H1 (cell line): Measurements from ENCODE around the gene EGLN2. TPM values are rescaled to one million over a fixed set of nuclear protein-coding genes. Genes with fewer than 3 reads are reported as not detected.

ENCODE experiments used
- CTCF ChIA-PET: fragments of 300-600 bp; sonication (Branson Sonifier 250); formaldehyde crosslinking; loops from one replicate; lab custom pipeline; 2021; ENCODE audit not compliant: partially characterized antibody; lab: Charles Lee
- POLR2A ChIA-PET: fragments of 300-600 bp; sonication (Branson Sonifier 250); formaldehyde crosslinking; loops from one replicate; lab custom pipeline; 2021; ENCODE audit warnings: inconsistent platforms; ENCODE audit not compliant: partially characterized antibody; lab: Charles Lee
- DNase-seq, 2 experiments: peaks; one replicate each; pipeline versions ENCODE4 v3.0.0 to v3.0.0-alpha.2; 2010 to 2022; ENCODE audit warnings: low spot score in 2 of 2, low read depth in 1 of 2, mixed read lengths in 1 of 2
- FAIRE-seq: peaks from 2 replicates; lab custom pipeline; 2011; peaks lifted over from hg19 to GRCh38; lab: Jason Lieb, UNC
- H2AFZ ChIP-seq: 2 replicates; pipeline ENCODE4 v1.8.1; 2012; ENCODE audit warnings: low read length, inconsistent platforms
- H2AK5ac ChIP-seq: 2 replicates; pipeline ENCODE4 v1.6.1; 2013; ENCODE audit warnings: low read depth, low read length
- H2BK120ac ChIP-seq: replicated peaks from 2 replicates; pipeline ENCODE3; 2013; ENCODE audit warnings: low read depth, low read length, inconsistent platforms
- H2BK12ac ChIP-seq: 2 replicates; pipeline ENCODE4 v1.6.1; 2013; ENCODE audit warnings: low read depth, low read length
- H2BK15ac ChIP-seq: 2 replicates; pipeline ENCODE4 v1.6.1; 2013; ENCODE audit warnings: low read length
- H2BK20ac ChIP-seq: 2 replicates; pipeline ENCODE4 v1.6.1; 2013; ENCODE audit warnings: low read length
- H2BK5ac ChIP-seq: 2 replicates; pipeline ENCODE4 v1.6.1; 2013; ENCODE audit warnings: low read depth, low read length
- H3K14ac ChIP-seq: 2 replicates; pipeline ENCODE4 v1.6.1; 2013; ENCODE audit warnings: inconsistent platforms; ENCODE audit not compliant: insufficient read length
- H3K18ac ChIP-seq: 2 replicates; pipeline ENCODE4 v1.6.1; 2013; ENCODE audit warnings: low read length; ENCODE audit errors: extremely low read depth
- H3K23ac ChIP-seq: 2 replicates; pipeline ENCODE4 v1.6.1; 2013; ENCODE audit warnings: inconsistent platforms; ENCODE audit not compliant: insufficient read length
- H3K23me2 ChIP-seq: 2 replicates; pipeline ENCODE4 v1.6.1; 2013; ENCODE audit warnings: low read depth, low read length
- H3K27ac ChIP-seq: 2 replicates; pipeline ENCODE4 v1.6.1; 2011; ENCODE audit warnings: low read depth, low read length, inconsistent platforms
- H3K27me3 ChIP-seq, 4 experiments: replicated peaks in 1 of 4; 1 replicate in 1 of 4; 2 replicates in 3 of 4; pipeline versions ENCODE4 v1.6.1 to v1.8.1; 2011 to 2013; ENCODE audit warnings: low read length in 3 of 4, mild to moderate bottlenecking in 3 of 4, inconsistent platforms in 2 of 4, mixed read lengths in 2 of 4, moderate library complexity in 1 of 4; ENCODE audit not compliant: control insufficient read depth in 3 of 4, insufficient read depth in 3 of 4; ENCODE audit errors: extremely low read depth in 1 of 4
- H3K36me3 ChIP-seq, 4 experiments: 2 replicates each; pipeline versions ENCODE4 v1.6.1 to v1.8.1; 2011 to 2013; ENCODE audit warnings: mild to moderate bottlenecking in 4 of 4, low read length in 3 of 4, moderate library complexity in 2 of 4, control low read depth in 1 of 4, inconsistent platforms in 1 of 4; ENCODE audit not compliant: insufficient read depth in 4 of 4, control insufficient read depth in 2 of 4
- H3K4ac ChIP-seq: replicated peaks from 2 replicates; pipeline ENCODE3; 2013; ENCODE audit warnings: low read length, low read depth, mixed read lengths, inconsistent platforms; ENCODE audit not compliant: insufficient read length
- H3K4me1 ChIP-seq, 4 experiments: replicated peaks in 1 of 4; 1 replicate in 1 of 4; 2 replicates in 3 of 4; pipeline versions ENCODE4 v1.6.1 to v1.8.1; 2011 to 2013; ENCODE audit warnings: low read length in 3 of 4, inconsistent platforms in 2 of 4, mixed read lengths in 1 of 4; ENCODE audit not compliant: insufficient read depth in 4 of 4, control insufficient read depth in 3 of 4
- H3K4me2 ChIP-seq, 2 experiments: 2 replicates each; pipeline versions ENCODE4 v1.6.1 to v1.8.1; 2011 to 2013; ENCODE audit warnings: low read depth in 2 of 2, low read length in 2 of 2, control low read depth in 1 of 2, inconsistent platforms in 1 of 2, mild to moderate bottlenecking in 1 of 2; ENCODE audit not compliant: insufficient read depth in 1 of 2
- H3K4me3 ChIP-seq, 4 experiments: fragments of 200-600, 300-600 bp in 1 of 4; sonication (generic), shearing (Covaris generic), sonication (Bioruptor Twin) in 1 of 4; 2 replicates each; pipeline versions ENCODE4 v1.5.1 to v1.8.1; 2011 to 2016; ENCODE audit warnings: low read length in 4 of 4, low read depth in 3 of 4, control low read depth in 2 of 4, inconsistent platforms in 2 of 4, mild to moderate bottlenecking in 2 of 4, mixed read lengths in 1 of 4, moderate library complexity in 1 of 4; ENCODE audit not compliant: insufficient read depth in 2 of 4; ENCODE audit errors: extremely low read depth in 1 of 4
- H3K56ac ChIP-seq: replicated peaks from 2 replicates; pipeline ENCODE3; 2013; ENCODE audit warnings: low read depth, mild to moderate bottlenecking, mixed read lengths, low read length, inconsistent platforms; ENCODE audit not compliant: insufficient read length
- H3K79me1 ChIP-seq: 2 replicates; pipeline ENCODE4 v1.6.1; 2013; ENCODE audit warnings: low read depth, low read length, control low read depth
- H3K79me2 ChIP-seq, 2 experiments: 2 replicates each; pipeline versions ENCODE4 v1.6.1 to v1.8.1; 2012 to 2013; ENCODE audit warnings: low read length in 2 of 2, mild to moderate bottlenecking in 2 of 2, inconsistent platforms in 1 of 2; ENCODE audit not compliant: insufficient read depth in 2 of 2, control insufficient read depth in 1 of 2
- H3K9ac ChIP-seq, 4 experiments: replicated peaks in 1 of 4; 1 replicate in 1 of 4; 2 replicates in 3 of 4; pipeline versions ENCODE4 v1.6.1 to v1.8.1; 2011 to 2013; ENCODE audit warnings: low read depth in 3 of 4, low read length in 3 of 4, control low read depth in 2 of 4, mild to moderate bottlenecking in 2 of 4, moderate library complexity in 2 of 4, inconsistent platforms in 1 of 4; ENCODE audit errors: extremely low read depth in 1 of 4
- H3K9me3 ChIP-seq, 2 experiments: 2 replicates each; pipeline versions ENCODE4 v1.6.1 to v1.8.1; 2012 to 2013; ENCODE audit warnings: mild to moderate bottlenecking in 2 of 2, moderate library complexity in 2 of 2, control low read depth in 1 of 2, inconsistent platforms in 1 of 2, low read depth in 1 of 2, low read length in 1 of 2, mixed read lengths in 1 of 2; ENCODE audit not compliant: insufficient read depth in 2 of 2
- H4K20me1 ChIP-seq, 2 experiments: replicated peaks in 1 of 2; 2 replicates each; pipeline versions ENCODE3 to v1.8.1; 2011 to 2013; ENCODE audit warnings: inconsistent platforms in 2 of 2, low read length in 2 of 2, mild to moderate bottlenecking in 1 of 2; ENCODE audit not compliant: insufficient read depth in 2 of 2, control insufficient read depth in 1 of 2
- H4K5ac ChIP-seq: 2 replicates; pipeline ENCODE4 v1.6.1; 2013; ENCODE audit warnings: low read length, low read depth, mixed read lengths, inconsistent platforms; ENCODE audit not compliant: insufficient read length
- H4K8ac ChIP-seq: 2 replicates; pipeline ENCODE4 v1.8.0; 2013; ENCODE audit warnings: mild to moderate bottlenecking, moderate library complexity, low read length, inconsistent platforms; ENCODE audit not compliant: insufficient read depth; ENCODE audit errors: extremely low read depth
- H4K91ac ChIP-seq: replicated peaks from 2 replicates; pipeline ENCODE3; 2013; ENCODE audit warnings: low read length, mixed read lengths, inconsistent platforms; ENCODE audit not compliant: insufficient read length
- ASH2L ChIP-seq: fragments of 200-600, 300-600 bp; sonication (generic); IDR thresholded peaks from one replicate; pipeline ENCODE4 v1.7.1; 2017; ENCODE audit warnings: low read length
- EP300 ChIP-seq, 2 experiments: IDR thresholded peaks; 1 replicate in 1 of 2; 2 replicates in 1 of 2; pipeline ENCODE4 v1.6.1; 2011 to 2012; ENCODE audit warnings: low read depth in 2 of 2, low read length in 2 of 2, mild to moderate bottlenecking in 2 of 2, borderline replicate concordance in 1 of 2, inconsistent platforms in 1 of 2, moderate library complexity in 1 of 2
- JUN ChIP-seq: IDR thresholded peaks from 2 replicates; pipeline ENCODE4 v1.6.1; 2011; ENCODE audit warnings: low read depth, mild to moderate bottlenecking, improper control_type of control experiment, low read length
- KDM4A ChIP-seq: IDR thresholded peaks from one replicate; pipeline ENCODE4 v1.7.1; 2012; ENCODE audit warnings: low read depth, mild to moderate bottlenecking, moderate library complexity, low read length, inconsistent platforms; ENCODE audit not compliant: severe bottlenecking
- RBBP5 ChIP-seq: IDR thresholded peaks from 2 replicates; pipeline ENCODE4 v1.7.1; 2012; ENCODE audit warnings: low read depth, mild to moderate bottlenecking, inconsistent platforms, low read length, moderate library complexity, borderline replicate concordance
- WGBS, 2 experiments: shearing (Covaris generic) in 1 of 2; methylation state at CpG; one replicate each; pipeline versions ENCODE4 v1.1.6 to v1.1.7; 2013 to 2015; ENCODE audit warnings: low lambda C conversion rate in 2 of 2, mixed read lengths in 2 of 2, inconsistent platforms in 1 of 2, low coverage in 1 of 2, missing lambda C conversion rate in 1 of 2; ENCODE audit not compliant: insufficient replicate concordance in 2 of 2, insufficient coverage in 1 of 2, insufficient read length in 1 of 2; ENCODE audit errors: extremely low coverage in 1 of 2, missing lambda C conversion rate in 1 of 2; 5-methylcytosine and 5-hydroxymethylcytosine counted together
- polyA plus RNA-seq, 7 experiments: library from polyadenylated mRNA; depleted of rRNA in 3 of 7; stranded (reverse) in 5 of 7; unstranded in 2 of 7; fragments of >200 nt in 5 of 7; fragments of 200-250 nt in 2 of 7; gene quantifications; 1 replicate in 5 of 7; 2 replicates in 1 of 7; 4 replicates in 1 of 7; pipeline versions ENCODE4 v1.2.1 to v1.2.3, GENCODE V29; 2011 to 2013; ENCODE audit warnings: missing spikeins in 2 of 7, mixed read lengths in 2 of 7
- total RNA-seq: library from RNA; stranded (reverse); fragmentation: NEBNext Ultra II Directional; extraction: Animal tissue kit (Norgen Biotek cat#: 25700); gene quantifications from 2 replicates; pipeline ENCODE4 v1.2.1, GENCODE V29; 2021

Gene EGLN2
- total and polyA plus RNA-seq, 2 of the 8 experiments (the other 6 are each of a cell fraction or from before 2014, with no cell fraction given): 86.9 to 103 TPM

DNA sequence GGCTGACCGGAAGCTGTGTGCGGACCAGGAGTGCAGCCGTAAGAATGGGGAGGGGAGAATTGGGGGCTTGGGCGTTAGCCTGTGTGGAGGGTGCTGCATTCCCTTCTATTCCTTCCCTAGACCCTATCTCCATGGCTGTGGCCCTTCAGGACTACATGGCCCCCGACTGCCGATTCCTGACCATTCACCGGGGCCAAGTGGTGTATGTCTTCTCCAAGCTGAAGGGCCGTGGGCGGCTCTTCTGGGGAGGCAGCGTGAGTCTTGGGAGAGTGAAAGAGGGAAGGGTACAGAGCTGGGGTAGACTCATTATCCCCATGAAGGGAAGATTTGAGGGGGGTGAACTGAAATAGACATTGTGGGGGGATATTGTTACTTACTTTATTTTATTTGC lies 23.4 kb upstream of the EGLN2 start:
- POLR2A ChIA-PET: interaction anchor here (0.9 to 17.9 kb wide), 5 partner anchors 8 to 85 kb away, joined by 3 to 399 read pairs (median 40); partner anchors contain the start of genes ACTMAP, EGLN2, NUMBL and SNRPA
- Histone ChIP-seq H2BK20ac (no peak overlapping the region), H3K4me3 (no peak overlapping the region), H3K56ac (no peak overlapping the region), H2BK5ac (no peak overlapping the region), H4K91ac (no peak overlapping the region), H3K4me1 (peaks cover 0 to 14% (median 6%) of the 10 kb centered on the region in 4 experiments; a peak in 6 of 7 replicates), H3K4me2 (no peak overlapping the region), H4K20me1 (no peaks in the 10 kb centered on the region), H3K4ac (no peak overlapping the region), H3K36me3 (no peaks in the 10 kb centered on the region), H4K8ac (no peak overlapping the region), H3K9me3 (no peaks in the 10 kb centered on the region), H3K18ac (no peak overlapping the region), H3K14ac (no peak overlapping the region), H4K5ac (no peak overlapping the region), H2BK120ac (no peak overlapping the region), H3K9ac (no peak overlapping the region), H3K79me1 (no peaks in the 10 kb centered on the region), H3K27me3 (no peaks in the 10 kb centered on the region), H3K79me2 (no peaks in the 10 kb centered on the region), H2BK15ac (peak overlapping the region; percentile 97; the same call in 1 of the 2 replicates), H2AFZ (no peak overlapping the region), H3K23me2 (peaks cover 8% of the 10 kb centered on the region; the same call in 1 of the 2 replicates), H3K27ac (no peak overlapping the region; the same call in 1 of the 2 replicates), H2AK5ac (peak overlapping the region; percentile 86; the same call in 1 of the 2 replicates), H3K23ac (no peak overlapping the region), H2BK12ac (peak overlapping the region; percentile 75; the same call in 1 of the 2 replicates)
- CTCF ChIA-PET: interaction anchor here (1.0 to 3.9 kb wide), 3 partner anchors 22 to 73 kb away, joined by 4 to 29 read pairs (median 5); partner anchors contain the start of gene EGLN2
- no peak for DNase-seq
- WGBS, 2 experiments: 91% methylated on average over 10 of the region's 10 CpGs; no CpG with 5 or more reads in 1 of the 2 experiments
- FAIRE-seq: no peak
- TF ChIP-seq EP300 (IDR thresholded peaks at IDR 0.05; ENCODE audit: borderline replicate concordance in 1 of 2, low read depth in 2 of 2, low read length in 2 of 2) (no peak), JUN (no peak), ASH2L (no peak), KDM4A (no peak), RBBP5 (no peak)
